Natural killer cell treated with Interleukin-12 subunit alpha and Interleukin-12 subunit beta and Interleukin-15 and Interleukin-18, amount 100 ng/mL, for 72 hours (primary cell): ENCODE results near the gene RGS2. TPM values are rescaled to one million over a fixed set of nuclear protein-coding genes. Genes with fewer than 3 reads are reported as not detected.

Experiments
- ATAC-seq, 2 donors: fragments of 150-1000 bp; cut with Tn5 transposase in 1 of 2; sonication (Bioruptor Pico), chemical (Tn5 transposase) in 1 of 2; 2 replicates each; pipeline ENCODE4 v1.10.0; 2021
- DNase-seq: peaks from one replicate; pipeline ENCODE4 v3.0.0; 2022; ENCODE audit warnings: low spot score
- H3K27ac Mint-ChIP-seq, 2 donors: 1 replicate in 1 of 2; 2 replicates in 1 of 2; pipeline ENCODE4 v1.8.0; 2022; ENCODE audit warnings: mixed read lengths in 2 of 2, mild to moderate bottlenecking in 1 of 2, moderate library complexity in 1 of 2
- H3K27me3 Mint-ChIP-seq, 2 donors: 1 replicate in 1 of 2; 2 replicates in 1 of 2; pipeline ENCODE4 v1.8.0; 2022; ENCODE audit warnings: mixed read lengths in 2 of 2
- H3K36me3 Mint-ChIP-seq: one replicate; pipeline ENCODE4 v1.8.0; 2022; ENCODE audit warnings: mixed read lengths
- H3K4me1 Mint-ChIP-seq, 2 donors: 1 replicate in 1 of 2; 2 replicates in 1 of 2; pipeline ENCODE4 v1.8.0; 2022; ENCODE audit warnings: low read depth in 2 of 2, mixed read lengths in 2 of 2, mild to moderate bottlenecking in 1 of 2
- H3K4me3 Mint-ChIP-seq: one replicate; pipeline ENCODE4 v1.8.0; 2022; ENCODE audit warnings: mixed read lengths
- H3K9me3 Mint-ChIP-seq: 2 replicates; pipeline ENCODE4 v1.8.0; 2022; ENCODE audit warnings: mixed read lengths
- total RNA-seq, 2 donors: library from RNA; stranded (reverse); gene quantifications; one replicate each; pipeline ENCODE4 v1.2.3, GENCODE V29; 2022

RGS2 gene
- total RNA-seq, 2 donors from 2014 or later = 9.6 to 16.5 TPM

- Mint-ChIP-seq H3K4me1 (no peaks in the 10 kb centered on the region), H3K27me3 (no peaks in the 10 kb centered on the region), H3K36me3 (no peaks in the 10 kb centered on the region), H3K27ac (no peak overlapping the region), H3K4me3 (no peak overlapping the region), H3K9me3 (no peaks in the 10 kb centered on the region)
- ATAC-seq = no peak
- no peak for DNase-seq
These were observed 51.0 kb downstream of the RGS2 start for GRCh38 chr1:192859808-192860207.

GRCh38 chr1:192860478-192861185, 51.8 kb downstream of the RGS2 start:
- no peaks in the 10 kb centered on the region for H3K9me3 Mint-ChIP-seq
- no peak overlapping the region for H3K4me3 Mint-ChIP-seq
- H3K27me3 Mint-ChIP-seq = no peaks in the 10 kb centered on the region
- ATAC-seq (no peak), DNase-seq (no peak)
- no peaks in the 10 kb centered on the region for H3K36me3 Mint-ChIP-seq
- no peaks in the 10 kb centered on the region for H3K4me1 Mint-ChIP-seq
- H3K27ac Mint-ChIP-seq = no peak overlapping the region

GRCh38 chr1:192861860-192862259, 53.0 kb downstream of the RGS2 start:
- DNase-seq (no peak), ATAC-seq (no peak)
- H3K27me3 Mint-ChIP-seq = no peaks in the 10 kb centered on the region
- H3K36me3 Mint-ChIP-seq = no peaks in the 10 kb centered on the region
- no peak overlapping the region for H3K27ac Mint-ChIP-seq
- H3K9me3 Mint-ChIP-seq = no peaks in the 10 kb centered on the region
- H3K4me3 Mint-ChIP-seq = no peak overlapping the region
- peaks cover 0 to 4% of the 10 kb centered on the region in 2 donors for H3K4me1 Mint-ChIP-seq

Other genes with a start within 250 kb of the RGS2 start
- 100 to 1,000 TPM in 1 of 2 donors, 10 to 100 TPM in 1; 67.6 to 143 TPM for gene RGS1, start 233.3 kb upstream of the RGS2 start, total RNA-seq
- 1 to 10 TPM in 1 of 2 donors, under 1 TPM in 1; 0.64 to 1.1 TPM for gene RGS13, start 172.9 kb upstream of the RGS2 start, total RNA-seq